ENCODE results near the gene MOK. TPM values are rescaled to one million over a fixed set of nuclear protein-coding genes. Genes with fewer than 3 reads are reported as not detected.
A peak's percentile ranks its signal among the peaks of the same experiment; 100 is the strongest.
"Not testable (repeated sequence)": the region's sequence is repeated elsewhere in the genome, so short reads cannot be mapped to it uniquely, and the experiment has no call there.

MOK gene
- total RNA-seq, result 29.7 and 31.7 TPM in 2 replicates
- polyA plus RNA-seq, result 19.2 and 28.1 TPM in 2 replicates

GRCh38 chr14:102304611-102305506, at the start of gene MOK:
Gene MOK (minus strand): TSS chr14:102305164. CDS start chr14:102304968, 196 bp downstream.
- H3K4me1 ChIP-seq (ENCODE audit: low read depth), result peaks cover 8% of the 10 kb centered on the region
- peak within 1 kb of the TSS; percentile 80 for H3K27ac ChIP-seq
- TF ChIP-seq CTCF (IDR thresholded peaks at IDR 0.05; ENCODE audit: low read depth, low read length), result no peak
- H3K27me3 ChIP-seq, result no peaks in the 10 kb centered on the region
- H3K9me3 ChIP-seq (ENCODE audit: low read depth), result no peaks in the 10 kb centered on the region
- peak; percentile 97 to 98 for DNase-seq (ENCODE audit: low read depth in 1 of 2, low spot score in 1 of 2)
- peak within 1 kb of the TSS; percentile 83 for H3K4me3 ChIP-seq
- no peaks in the 10 kb centered on the region for H3K36me3 ChIP-seq

GRCh38 chr14:102353126-102353619, 48.2 kb upstream of the MOK start:
- no peak for TF ChIP-seq CTCF (IDR thresholded peaks at IDR 0.05; ENCODE audit: low read depth, low read length)

DNA sequence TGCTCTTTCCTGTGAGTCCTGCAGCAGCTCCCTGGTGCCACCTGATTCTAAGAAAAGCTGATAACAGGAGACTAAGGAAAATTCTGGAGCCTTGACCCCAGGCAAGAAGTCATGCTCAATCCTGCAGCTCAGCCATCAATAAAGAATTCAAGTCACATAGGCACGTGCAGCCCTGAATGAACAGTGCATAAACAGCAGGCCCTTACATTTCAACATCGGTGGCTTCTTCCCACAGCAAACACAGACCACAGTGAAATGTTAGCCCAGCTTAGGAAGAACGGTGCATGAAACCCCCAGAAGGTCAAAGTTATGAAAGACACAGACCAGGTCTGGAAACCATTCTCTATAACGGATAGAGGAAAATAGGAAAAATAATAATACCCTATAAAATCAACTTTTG, 47.2 kb upstream of the MOK start:
- no peak for DNase-seq (ENCODE audit: low read depth in 1 of 2, low spot score in 1 of 2)
- no peaks in the 10 kb centered on the region for H3K9me3 ChIP-seq (ENCODE audit: low read depth)
- H3K27me3 ChIP-seq, result no peaks in the 10 kb centered on the region
- H3K27ac ChIP-seq, result no peak overlapping the region
- TF ChIP-seq CTCF (IDR thresholded peaks at IDR 0.05; ENCODE audit: low read depth, low read length), result no peak
- no peaks in the 10 kb centered on the region for H3K4me1 ChIP-seq (ENCODE audit: low read depth)
- no peak overlapping the region for H3K4me3 ChIP-seq
- peaks cover 47% of the 10 kb centered on the region for H3K36me3 ChIP-seq

More at GRCh38 chr14:102353126-102353619, 48.2 kb upstream of the MOK start:
- H3K4me3 ChIP-seq, result no peak overlapping the region
- H3K9me3 ChIP-seq (ENCODE audit: low read depth), result no peaks in the 10 kb centered on the region
- no peaks in the 10 kb centered on the region for H3K4me1 ChIP-seq (ENCODE audit: low read depth)
- no peak overlapping the region for H3K27ac ChIP-seq
- H3K36me3 ChIP-seq, result peaks cover 40% of the 10 kb centered on the region
- no peak for DNase-seq (ENCODE audit: low read depth in 1 of 2, low spot score in 1 of 2)
- H3K27me3 ChIP-seq, result no peaks in the 10 kb centered on the region

DNA sequence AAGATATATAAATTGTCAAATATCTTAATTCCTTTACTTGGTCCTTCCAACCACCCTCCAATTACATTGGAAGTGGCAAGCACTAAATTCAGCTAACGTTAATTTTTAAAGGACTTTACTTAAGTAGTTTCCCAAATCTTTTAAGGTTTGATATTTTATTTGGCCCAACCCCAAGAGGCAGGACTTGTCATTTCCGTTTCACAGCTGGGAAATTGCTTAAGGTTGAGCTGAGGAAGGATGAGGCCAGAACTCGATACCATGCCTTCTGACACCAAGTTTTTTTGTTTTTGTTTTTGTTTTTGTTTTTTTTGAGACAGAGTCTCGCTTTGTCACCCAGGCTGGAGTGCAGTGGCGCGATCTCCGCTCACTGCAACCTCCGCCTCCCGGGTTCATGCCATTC, 46.6 kb upstream of the MOK start:
- not testable (repeated sequence) for H3K27me3 ChIP-seq; H3K4me3 ChIP-seq; H3K4me1 ChIP-seq (ENCODE audit: low read depth); H3K27ac ChIP-seq; H3K9me3 ChIP-seq (ENCODE audit: low read depth)
- peak in 1 of 2 donors; percentile 74 for DNase-seq (ENCODE audit: low read depth in 1 of 2, low spot score in 1 of 2)
- H3K36me3 ChIP-seq, result peaks cover 45% of the 10 kb centered on the region

- no peak for TF ChIP-seq CTCF (IDR thresholded peaks at IDR 0.05; ENCODE audit: low read depth, low read length)
- Histone ChIP-seq H3K36me3 (peaks cover 42% of the 10 kb centered on the region), H3K4me3 (no peak overlapping the region), H3K27me3 (no peaks in the 10 kb centered on the region), H3K4me1 (ENCODE audit: low read depth) (no peaks in the 10 kb centered on the region), H3K27ac (no peak overlapping the region), H3K9me3 (ENCODE audit: low read depth) (no peaks in the 10 kb centered on the region)
- DNase-seq (ENCODE audit: low read depth in 1 of 2, low spot score in 1 of 2), result no peak
Observed at GRCh38 chr14:102351023-102351422, 46.1 kb upstream of the MOK start.

DNA sequence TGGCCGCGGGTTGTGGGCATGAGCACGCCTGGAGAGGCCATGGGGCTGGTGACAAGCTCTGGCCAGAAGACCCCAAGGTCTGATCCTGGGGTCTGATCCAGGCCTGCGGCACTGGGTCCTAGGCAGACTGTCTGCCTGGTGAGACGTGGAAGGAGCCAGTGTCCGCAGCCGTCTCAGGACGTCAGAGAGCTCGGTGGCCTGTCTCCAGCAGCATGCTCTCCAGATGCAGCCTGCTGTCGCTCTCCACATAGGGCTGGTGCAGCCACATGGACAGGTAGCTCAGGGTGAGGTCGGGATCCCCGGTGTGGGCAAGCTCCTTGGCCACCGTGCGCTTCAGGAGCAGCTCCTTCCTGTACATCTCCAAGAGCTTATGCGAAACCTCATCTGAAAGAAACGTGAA, 43.4 kb upstream of the MOK start:
- Histone ChIP-seq H3K9me3 (ENCODE audit: low read depth) (no peaks in the 10 kb centered on the region), H3K4me3 (no peak overlapping the region), H3K27ac (no peak overlapping the region), H3K27me3 (no peaks in the 10 kb centered on the region), H3K36me3 (peaks cover 33% of the 10 kb centered on the region), H3K4me1 (ENCODE audit: low read depth) (no peaks in the 10 kb centered on the region)
- no peak for TF ChIP-seq CTCF (IDR thresholded peaks at IDR 0.05; ENCODE audit: low read depth, low read length)
- DNase-seq (ENCODE audit: low read depth in 1 of 2, low spot score in 1 of 2), result no peak

Measured in cardiac muscle cell (in vitro differentiated cells and primary cell).